ENCODE measurements around the gene WWOX. TPM values are rescaled to one million over a fixed set of nuclear protein-coding genes. Genes with fewer than 3 reads are reported as not detected.

Gene WWOX
- total RNA-seq, 1 experiment from 2014 or later = 15.6 TPM

DNA sequence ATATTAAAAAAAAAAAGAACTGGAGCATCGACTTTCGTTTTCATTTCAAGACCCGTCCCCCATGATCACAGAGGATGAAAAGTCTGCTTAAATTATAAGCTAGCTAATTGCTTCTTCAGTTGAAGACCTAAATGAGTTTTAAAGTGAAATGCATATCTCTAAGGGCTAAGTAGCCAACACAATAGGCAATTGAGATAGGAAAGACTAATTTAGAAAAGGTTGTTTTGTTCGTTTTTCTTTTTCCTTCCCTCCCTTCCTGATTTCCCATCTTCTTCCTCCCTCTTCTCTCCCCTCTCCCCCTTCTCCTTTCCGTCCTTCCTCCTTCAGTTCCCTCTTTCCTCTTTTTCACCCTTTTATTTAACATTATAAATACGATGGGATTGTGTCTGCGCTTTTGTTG is 377.2 kb downstream of the WWOX start:
- no peak overlapping the region for H3K23ac ChIP-seq (ENCODE audit: insufficient read length, low read depth, low read length)
- H2BK12ac ChIP-seq (ENCODE audit: insufficient read length, low read depth, low read length) = no peak overlapping the region
- H3K23me2 ChIP-seq (ENCODE audit: insufficient read length, low read depth, low read length, poor library complexity, severe bottlenecking) = no peaks in the 10 kb centered on the region
- H3K79me2 ChIP-seq (ENCODE audit: insufficient read depth, low read length) = no peaks in the 10 kb centered on the region
- no peak for DNase-seq
- no peak overlapping the region for H2BK120ac ChIP-seq (ENCODE audit: low read depth, low read length, poor library complexity, severe bottlenecking)
- Mint-ChIP-seq H3K36me3 (ENCODE audit: insufficient read depth in 1 of 3, low read depth in 3 of 3) (no peaks in the 10 kb centered on the region; a peak in 1 of 7 replicates), H3K27ac (no peak overlapping the region), H3K4me1 (peaks cover 17 to 28% of the 10 kb centered on the region in 2 experiments), H3K9me3 (no peaks in the 10 kb centered on the region), H3K27me3 (ENCODE audit: low read depth) (no peaks in the 10 kb centered on the region; the same call in 1 of the 2 replicates), H3K4me3 (no peak overlapping the region)
- H3K4me1 ChIP-seq (ENCODE audit: insufficient read depth, low read length) = peaks cover 4% of the 10 kb centered on the region; the same call in 1 of the 2 replicates
- no peak overlapping the region for H2BK5ac ChIP-seq (ENCODE audit: insufficient read length, low read length)
- H3K27me3 ChIP-seq (ENCODE audit: insufficient read depth, low read length) = no peaks in the 10 kb centered on the region
- TF ChIP-seq, protein P1, sequence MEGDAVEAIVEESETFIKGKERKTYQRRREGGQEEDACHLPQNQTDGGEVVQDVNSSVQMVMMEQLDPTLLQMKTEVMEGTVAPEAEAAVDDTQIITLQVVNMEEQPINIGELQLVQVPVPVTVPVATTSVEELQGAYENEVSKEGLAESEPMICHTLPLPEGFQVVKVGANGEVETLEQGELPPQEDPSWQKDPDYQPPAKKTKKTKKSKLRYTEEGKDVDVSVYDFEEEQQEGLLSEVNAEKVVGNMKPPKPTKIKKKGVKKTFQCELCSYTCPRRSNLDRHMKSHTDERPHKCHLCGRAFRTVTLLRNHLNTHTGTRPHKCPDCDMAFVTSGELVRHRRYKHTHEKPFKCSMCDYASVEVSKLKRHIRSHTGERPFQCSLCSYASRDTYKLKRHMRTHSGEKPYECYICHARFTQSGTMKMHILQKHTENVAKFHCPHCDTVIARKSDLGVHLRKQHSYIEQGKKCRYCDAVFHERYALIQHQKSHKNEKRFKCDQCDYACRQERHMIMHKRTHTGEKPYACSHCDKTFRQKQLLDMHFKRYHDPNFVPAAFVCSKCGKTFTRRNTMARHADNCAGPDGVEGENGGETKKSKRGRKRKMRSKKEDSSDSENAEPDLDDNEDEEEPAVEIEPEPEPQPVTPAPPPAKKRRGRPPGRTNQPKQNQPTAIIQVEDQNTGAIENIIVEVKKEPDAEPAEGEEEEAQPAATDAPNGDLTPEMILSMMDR (conservative IDR thresholded peaks at IDR 0.05) = no peak
- H3K79me1 ChIP-seq (ENCODE audit: insufficient read depth, low read depth, low read length, poor library complexity, severe bottlenecking) = no peaks in the 10 kb centered on the region
- H3K9ac ChIP-seq (ENCODE audit: extremely low read depth, insufficient read length, low read length) = no peak overlapping the region
- H2AFZ ChIP-seq (ENCODE audit: low read length) = no peak overlapping the region
- no peaks in the 10 kb centered on the region for H3K9me3 ChIP-seq (ENCODE audit: control insufficient read depth, low read depth, low read length)
- H3K4me2 ChIP-seq (ENCODE audit: insufficient read depth, insufficient read length, low read length) = no peak overlapping the region
- no peak overlapping the region for H3K4ac ChIP-seq (ENCODE audit: low read depth, low read length)
- no peak overlapping the region for H3K56ac ChIP-seq (ENCODE audit: insufficient read length, low read depth, low read length)
- no peak overlapping the region for H2BK20ac ChIP-seq (ENCODE audit: low read depth, low read length, poor library complexity, severe bottlenecking)
- H4K8ac ChIP-seq (replicated peaks; ENCODE audit: insufficient read length, low read depth, low read length) = no peak overlapping the region
- no peak overlapping the region for H4K5ac ChIP-seq (ENCODE audit: insufficient read length, low read depth, low read length)
- H4K20me1 ChIP-seq (ENCODE audit: control insufficient read depth, insufficient read depth, insufficient read length) = no peaks in the 10 kb centered on the region
- no peak overlapping the region for H2AK5ac ChIP-seq (ENCODE audit: insufficient read length, low read length)
- H3K14ac ChIP-seq (ENCODE audit: insufficient read depth, low read length) = no peak overlapping the region
- no peak overlapping the region for H3K27ac ChIP-seq (ENCODE audit: insufficient read length, low read depth, low read length)
- no peak overlapping the region for H2BK15ac ChIP-seq (ENCODE audit: low read depth, low read length)
- no peak overlapping the region for H3T11ph ChIP-seq (ENCODE audit: low read length)
- WGBS (ENCODE audit: extremely low coverage, insufficient read length, low lambda C conversion rate) = no CpG with 5 or more reads among the region's 7 CpGs
- H3K18ac ChIP-seq (ENCODE audit: insufficient read length, low read depth, low read length) = no peak overlapping the region
- H4K91ac ChIP-seq (ENCODE audit: insufficient read length, low read depth, low read length) = no peak overlapping the region
